Mesothelial cell of epicardium (in vitro differentiated cells): ENCODE data around the gene EXOC6. TPM values are rescaled to one million over a fixed set of nuclear protein-coding genes. Genes with fewer than 3 reads are reported as not detected.

Source experiments
- DNase-seq, 2 experiments: peaks; one replicate each; pipeline ENCODE4 v3.0.0; 2021; ENCODE audit warnings: low spot score in 2 of 2; ENCODE audit not compliant: unreplicated experiment in 2 of 2
- H3K27ac Mint-ChIP-seq: 2 replicates; pipeline ENCODE4 v1.8.0; 2021; ENCODE audit warnings: mixed read lengths
- H3K27me3 Mint-ChIP-seq: 2 replicates; pipeline ENCODE4 v1.8.0; 2021; ENCODE audit warnings: low read depth, mixed read lengths
- H3K36me3 Mint-ChIP-seq: 2 replicates; pipeline ENCODE4 v1.8.0; 2021; ENCODE audit warnings: mixed read lengths
- H3K4me1 Mint-ChIP-seq: 2 replicates; pipeline ENCODE4 v1.8.0; 2021; ENCODE audit warnings: mixed read lengths
- H3K4me3 Mint-ChIP-seq: 2 replicates; pipeline ENCODE4 v1.8.0; 2021; ENCODE audit warnings: mild to moderate bottlenecking, moderate library complexity, mixed read lengths
- H3K9me3 Mint-ChIP-seq: 2 replicates; pipeline ENCODE4 v1.8.0; 2021; ENCODE audit warnings: mixed read lengths
- total RNA-seq: library from RNA; stranded (reverse); gene quantifications from 3 replicates; pipeline ENCODE4 v1.2.1, GENCODE V29; 2021
- TF ChIP-seq, protein P1 (sequence below): fragments of 200-600 bp; sonication (generic); IDR thresholded peaks from one replicate; pipeline ENCODE4 v1.5.0; 2021; ENCODE audit warnings: antibody characterized with exemption; ENCODE audit not compliant: unreplicated experiment

Gene EXOC6
- total RNA-seq, 1 donor from 2014 or later, result 11.6 TPM

DNA sequence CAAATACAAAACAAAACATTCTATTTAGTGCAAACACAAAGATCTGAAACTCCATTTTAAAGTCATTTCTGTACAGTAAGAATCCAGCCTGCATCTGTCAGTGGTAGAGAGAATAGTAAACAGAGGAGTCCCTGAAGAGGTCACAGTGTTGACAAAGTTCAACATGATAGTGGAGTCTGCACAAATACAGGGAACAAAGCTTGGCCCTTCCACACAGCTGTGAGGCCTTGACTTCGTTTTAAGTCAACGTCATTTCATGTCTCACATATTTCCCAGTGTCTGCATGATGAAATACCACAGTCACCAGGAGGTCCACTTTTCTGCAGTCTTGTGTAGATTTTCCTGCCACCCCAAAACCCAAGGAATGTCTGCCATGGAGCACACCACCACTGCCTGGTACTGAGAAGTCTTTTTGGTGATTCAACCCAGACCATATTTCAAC is 258.3 kb downstream of the EXOC6 start:
- Mint-ChIP-seq H3K9me3 (peaks cover 31% of the 10 kb centered on the region), H3K4me1 (no peaks in the 10 kb centered on the region), H3K36me3 (peaks cover 12% of the 10 kb centered on the region), H3K27me3 (no peaks in the 10 kb centered on the region), H3K27ac (no peak overlapping the region), H3K4me3 (no peak overlapping the region)
- TF ChIP-seq, protein P1, sequence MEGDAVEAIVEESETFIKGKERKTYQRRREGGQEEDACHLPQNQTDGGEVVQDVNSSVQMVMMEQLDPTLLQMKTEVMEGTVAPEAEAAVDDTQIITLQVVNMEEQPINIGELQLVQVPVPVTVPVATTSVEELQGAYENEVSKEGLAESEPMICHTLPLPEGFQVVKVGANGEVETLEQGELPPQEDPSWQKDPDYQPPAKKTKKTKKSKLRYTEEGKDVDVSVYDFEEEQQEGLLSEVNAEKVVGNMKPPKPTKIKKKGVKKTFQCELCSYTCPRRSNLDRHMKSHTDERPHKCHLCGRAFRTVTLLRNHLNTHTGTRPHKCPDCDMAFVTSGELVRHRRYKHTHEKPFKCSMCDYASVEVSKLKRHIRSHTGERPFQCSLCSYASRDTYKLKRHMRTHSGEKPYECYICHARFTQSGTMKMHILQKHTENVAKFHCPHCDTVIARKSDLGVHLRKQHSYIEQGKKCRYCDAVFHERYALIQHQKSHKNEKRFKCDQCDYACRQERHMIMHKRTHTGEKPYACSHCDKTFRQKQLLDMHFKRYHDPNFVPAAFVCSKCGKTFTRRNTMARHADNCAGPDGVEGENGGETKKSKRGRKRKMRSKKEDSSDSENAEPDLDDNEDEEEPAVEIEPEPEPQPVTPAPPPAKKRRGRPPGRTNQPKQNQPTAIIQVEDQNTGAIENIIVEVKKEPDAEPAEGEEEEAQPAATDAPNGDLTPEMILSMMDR, result no peak
- DNase-seq, result no peak

Other genes starting within 250 kb of the EXOC6 start
- gene HHEX, start 158.6 kb upstream of the EXOC6 start, total RNA-seq, result 0.13 to 0.31 TPM in 2 of 3 replicates, not detected in the other
- gene CYP26C1, start 212.3 kb downstream of the EXOC6 start, total RNA-seq, result 0.38 to 0.60 TPM (median 0.44 TPM) in 3 replicates
- gene CYP26A1, start 225.4 kb downstream of the EXOC6 start, total RNA-seq, result 70.6 to 76.5 TPM (median 76.0 TPM) in 3 replicates